ENCODE results near the gene ZBTB46. TPM values are rescaled to one million over a fixed set of nuclear protein-coding genes. Genes with fewer than 3 reads are reported as not detected.
"Not testable (repeated sequence)": the region's sequence is repeated elsewhere in the genome, so short reads cannot be mapped to it uniquely, and the experiment has no call there.

The ZBTB46 gene
- total RNA-seq, 1 donor from 2014 or later: 21.5 TPM

GRCh38 chr20:63814891-63815614 lies 16.0 kb downstream of the ZBTB46 start:
- no peak for DNase-seq

GRCh38 chr20:63811491-63811875 lies 19.6 kb downstream of the ZBTB46 start:
- DNase-seq: no peak

- DNase-seq: no peak
Measured at GRCh38 chr20:63810730-63811490, 20.2 kb downstream of the ZBTB46 start.

- no peak for DNase-seq
Measured at GRCh38 chr20:63809856-63810255, 21.2 kb downstream of the ZBTB46 start.

GRCh38 chr20:63808964-63809674 lies 21.9 kb downstream of the ZBTB46 start:
- no peak for DNase-seq

- no peak for DNase-seq
Measured at GRCh38 chr20:63808145-63808724, 22.8 kb downstream of the ZBTB46 start.

- no peak for DNase-seq
Measured at GRCh38 chr20:63807654-63808053, 23.4 kb downstream of the ZBTB46 start.

- no peak for DNase-seq
Measured at GRCh38 chr20:63804308-63804636, 26.8 kb downstream of the ZBTB46 start.

- DNase-seq: no peak
Measured at GRCh38 chr20:63802469-63803240, 28.4 kb downstream of the ZBTB46 start.

GRCh38 chr20:63801174-63801573 lies 29.9 kb downstream of the ZBTB46 start:
- not testable (repeated sequence) for DNase-seq

- DNase-seq: not testable (repeated sequence)
Measured at GRCh38 chr20:63800411-63800810, 30.7 kb downstream of the ZBTB46 start.

- not testable (repeated sequence) for DNase-seq
Measured at GRCh38 chr20:63799127-63799526, 31.9 kb downstream of the ZBTB46 start.

GRCh38 chr20:63797175-63797574 lies 33.9 kb downstream of the ZBTB46 start:
- DNase-seq: not testable (repeated sequence)

- no peak for DNase-seq
Measured at GRCh38 chr20:63795178-63795830, 35.8 kb downstream of the ZBTB46 start.

- DNase-seq: no peak
Measured at GRCh38 chr20:63794614-63795013, 36.5 kb downstream of the ZBTB46 start.

- no peak for DNase-seq
Measured at GRCh38 chr20:63792866-63793265, 38.2 kb downstream of the ZBTB46 start.

GRCh38 chr20:63791497-63792156 lies 39.4 kb downstream of the ZBTB46 start:
- DNase-seq: no peak

GRCh38 chr20:63790572-63791168 lies 40.4 kb downstream of the ZBTB46 start:
- no peak for DNase-seq

- no peak for DNase-seq
Measured at GRCh38 chr20:63789836-63790571, 41.1 kb downstream of the ZBTB46 start.

GRCh38 chr20:63787749-63788148 lies 43.3 kb downstream of the ZBTB46 start:
- no peak for DNase-seq
